ENCODE data around the gene ARHGEF25. TPM values are rescaled to one million over a fixed set of nuclear protein-coding genes. Genes with fewer than 3 reads are reported as not detected.

Gene ARHGEF25
- total and polyA plus RNA-seq, 2 of the 13 experiments (the other 11 are each of a cell fraction or from before 2014, with no cell fraction given) = 11.5 to 12.5 TPM

- TF ChIP-seq DMTF1 (CRISPR knock-in tag; IDR thresholded peaks at IDR 0.05) (no peak), ARHGAP35 (CRISPR knock-in tag; IDR thresholded peaks at IDR 0.05; ENCODE audit: borderline replicate concordance) (no peak), NFE2L1 (CRISPR knock-in tag; IDR thresholded peaks at IDR 0.05; ENCODE audit: borderline replicate concordance) (no peak), TBX2 (CRISPR knock-in tag; IDR thresholded peaks at IDR 0.05; ENCODE audit: borderline replicate concordance) (no peak), ZNF274 (CRISPR knock-in tag; IDR thresholded peaks at IDR 0.05) (no peak)
Measured at GRCh38 chr12:57577981-57578758, 33.1 kb upstream of the ARHGEF25 start (continued).

- no peak for DNase-seq (ENCODE audit: low spot score)
- no peak for FAIRE-seq
- Histone ChIP-seq H3K79me2 (ENCODE audit: insufficient read depth, low read length) (peaks cover 10% of the 10 kb centered on the region), H3K36me3 (replicated peaks in 1 of 2; ENCODE audit: control insufficient read depth in 1 of 2, insufficient read depth in 2 of 2, low read length in 2 of 2) (peaks cover 3 to 18% of the 10 kb centered on the region in 2 experiments), H3K4me2 (ENCODE audit: low read depth, low read length) (peak overlapping the region; percentile 87), H2AFZ (ENCODE audit: low read length) (no peak overlapping the region), H3K27me3 (ENCODE audit: control insufficient read depth in 1 of 2, insufficient read depth in 2 of 2, low read length in 2 of 2) (no peaks in the 10 kb centered on the region), H3K4me1 (ENCODE audit: insufficient read depth, low read length) (peaks cover 86% of the 10 kb centered on the region), H3K27ac (ENCODE audit: extremely low read length, insufficient read depth, low read length) (peak overlapping the region; percentile 99), H3K9me3 (ENCODE audit: low read length) (no peaks in the 10 kb centered on the region), H4K20me1 (ENCODE audit: insufficient read depth, low read length) (no peaks in the 10 kb centered on the region), H3K9ac (ENCODE audit: insufficient read depth, low read depth, low read length) (peak overlapping the region; percentile 78), H3K4me3 (replicated peaks in 1 of 3; ENCODE audit: insufficient read depth in 1 of 3, low read depth in 2 of 3, low read length in 3 of 3) (peak overlapping the region in 1 of 3 experiments; percentile 16; a peak in 1 of 6 replicates)
- in situ Hi-C loops (cut with HindIII; ENCODE audit: extremely low pct_ligation_motif_present, low pct_unique_long_range_greater_than_20kb) (no loop called here), intact Hi-C loops (cut with micrococcal nuclease; ENCODE audit: unreplicated experiment) (loop anchor here (1.0 kb wide), 2 partner anchors 56 to 114 kb away; no protein-coding TSS in a partner anchor)
- TF ChIP-seq ZNF687 (CRISPR knock-in tag; IDR thresholded peaks at IDR 0.05) = peak; percentile 7; the same call in 1 of the 2 replicates
- TF ChIP-seq ZNF747 (CRISPR knock-in tag; IDR thresholded peaks at IDR 0.05; ENCODE audit: borderline replicate concordance) = 0 out of 2 replicates have a peak, but pooled peaks have one; percentile 29
- TF ChIP-seq CHD4 (IDR thresholded peaks at IDR 0.05; ENCODE audit: borderline replicate concordance, low read length) = no peak
- 0 out of 2 replicates have a peak, but pooled peaks have one; percentile 4 for TF ChIP-seq ZNF709 (CRISPR knock-in tag; IDR thresholded peaks at IDR 0.05)
- TF ChIP-seq ZNF761 (CRISPR knock-in tag; conservative IDR thresholded peaks at IDR 0.05) = no peak
- TF ChIP-seq ZNF143 (CRISPR knock-in tag; IDR thresholded peaks at IDR 0.05) = 0 out of 2 replicates have a peak, but pooled peaks have one; percentile 25
- TSS peak; percentile 88 for BruUV-seq (replicated peaks)
- ATAC-seq = no peak
- ChIA-PET POLR2A (interaction anchor here (3.6 to 4.1 kb wide), 2 partner anchors 12 to 59 kb away, joined by 18 to 35 read pairs; partner anchors contain the start of genes DDIT3 and PIP4K2C), CTCF (ENCODE audit: low intra/inter-chr PET ratio, low total read pairs) (no interaction called here)
- 80% methylated on average over 2 of the region's 2 CpGs for WGBS (ENCODE audit: low lambda C conversion rate)
Measured at GRCh38 chr12:57579011-57579410, 32.2 kb upstream of the ARHGEF25 start.
